NCI-H2107 treated with DMSO at 0.1 percent for 48 hours (cell line): ENCODE data around the gene GPSM1.
A peak's percentile ranks its signal among the peaks of the same experiment; 100 is the strongest.

Experiments used
- DNase-seq: peaks from one replicate; lab custom pipeline; 2025; ENCODE audit not compliant: unreplicated experiment; lab: John Stamatoyannopoulos, UW

GPSM1 gene

DNA sequence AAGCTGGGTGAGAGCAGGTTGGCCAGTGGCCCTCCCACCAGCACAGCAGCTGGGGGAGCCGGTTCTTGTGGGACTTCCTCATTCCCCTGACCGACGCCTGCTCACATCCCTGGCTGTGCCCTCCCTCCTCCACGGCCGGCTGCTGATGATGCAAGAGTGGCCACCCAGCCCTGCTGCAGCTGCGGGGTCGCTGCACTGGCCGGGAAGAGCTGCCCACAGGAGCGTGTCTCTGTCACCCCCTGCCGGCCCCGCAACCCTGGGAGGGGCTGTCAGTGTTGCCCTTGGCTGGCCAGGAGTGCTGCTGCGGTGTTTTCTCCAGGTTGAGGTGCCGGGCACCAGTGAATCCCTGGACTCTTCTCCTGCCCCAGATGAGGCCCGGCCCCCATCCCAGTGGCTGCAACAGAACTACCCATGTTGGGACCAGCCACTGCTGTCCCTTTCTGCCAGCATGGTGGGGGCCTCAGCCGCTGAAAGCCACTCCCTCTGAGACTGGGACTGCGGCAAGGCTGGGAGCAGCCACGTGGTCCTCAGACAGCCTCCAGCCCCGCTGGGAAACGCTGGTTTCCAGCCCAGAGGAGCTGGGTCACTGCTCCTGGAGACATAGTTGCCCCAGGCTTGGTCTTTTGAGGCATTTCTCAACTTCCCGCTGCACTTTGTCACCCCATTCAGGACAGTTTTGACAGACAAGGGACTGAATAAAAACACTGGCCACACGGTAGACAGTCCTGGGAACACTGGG, 45.4 kb downstream of the GPSM1 start:
- no peak for DNase-seq

GRCh38 chr9:136373300-136374182, 46.2 kb downstream of the GPSM1 start, which contains the start of gene CARD9:
Gene CARD9, minus strand, starts transcription at chr9:136373669. Its CDS starts 1,591 bp downstream, at chr9:136372078.
- DNase-seq: no peak

DNA sequence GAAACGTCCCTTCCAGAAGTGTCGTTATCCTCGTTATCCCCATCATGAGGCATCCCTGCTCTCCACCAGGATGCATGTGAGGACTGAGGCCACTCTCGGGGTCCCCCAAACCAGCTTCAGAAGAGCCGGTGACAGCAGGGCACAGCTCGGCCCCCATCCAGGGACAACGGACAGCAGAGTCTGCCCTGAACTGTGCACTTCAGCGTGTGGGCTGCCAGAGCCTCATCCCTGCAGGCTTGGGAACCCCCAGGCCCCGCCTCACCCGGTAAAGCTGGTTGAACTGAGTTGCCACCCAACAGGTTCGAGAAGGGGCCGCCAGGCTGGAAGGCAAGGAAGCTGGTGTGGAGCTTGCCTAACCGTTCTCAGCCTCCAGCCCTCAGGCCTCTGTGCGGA, 46.8 kb downstream of the GPSM1 start:
- DNase-seq: no peak

GRCh38 chr9:136375096-136375495, 47.8 kb downstream of the GPSM1 start:
- DNase-seq: no peak

GRCh38 chr9:136376457-136376856, 49.1 kb downstream of the GPSM1 start:
- no peak for DNase-seq

DNA sequence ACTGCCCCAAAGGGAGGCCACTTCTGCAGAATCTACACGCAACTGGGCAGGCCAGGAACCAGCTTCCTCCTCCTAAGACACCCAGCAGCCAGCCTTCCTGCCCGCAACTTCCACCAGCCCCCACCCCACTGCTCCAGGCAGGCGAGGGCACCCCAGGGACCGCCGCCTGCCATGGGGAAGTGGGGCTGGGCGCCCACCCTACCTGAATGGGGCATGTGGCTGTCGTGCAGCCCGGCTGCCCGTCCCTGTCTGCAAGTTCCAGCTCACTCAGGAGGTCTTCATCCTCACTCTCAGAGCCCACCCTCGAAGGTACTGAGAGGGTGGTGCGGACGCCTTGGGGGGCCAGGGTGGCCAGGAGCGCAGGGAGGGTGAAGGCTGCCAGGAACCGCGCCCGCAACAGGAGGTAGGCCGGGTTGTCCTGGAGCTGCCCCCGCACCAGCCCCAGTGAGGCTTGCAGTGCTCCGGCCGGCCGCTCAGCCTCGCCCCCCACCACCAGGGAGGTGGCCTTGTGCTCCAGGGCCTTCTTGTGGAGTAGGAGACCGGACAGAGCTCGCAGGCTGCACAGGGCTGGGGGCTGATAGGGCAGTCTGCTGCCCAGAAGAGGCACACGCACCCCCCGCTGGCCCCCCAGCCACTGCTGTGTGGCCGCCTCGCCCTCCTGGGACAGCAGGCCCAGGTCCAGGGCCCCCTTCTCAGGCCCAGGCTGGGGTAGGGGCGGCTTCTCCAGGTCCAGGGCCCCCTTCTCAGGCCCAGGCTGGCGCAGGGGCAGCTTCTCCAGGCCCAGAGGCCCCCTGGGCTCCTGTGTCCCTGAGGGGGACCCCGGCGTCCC, 50.2 kb downstream of the GPSM1 start:
- DNase-seq: no peak

DNA sequence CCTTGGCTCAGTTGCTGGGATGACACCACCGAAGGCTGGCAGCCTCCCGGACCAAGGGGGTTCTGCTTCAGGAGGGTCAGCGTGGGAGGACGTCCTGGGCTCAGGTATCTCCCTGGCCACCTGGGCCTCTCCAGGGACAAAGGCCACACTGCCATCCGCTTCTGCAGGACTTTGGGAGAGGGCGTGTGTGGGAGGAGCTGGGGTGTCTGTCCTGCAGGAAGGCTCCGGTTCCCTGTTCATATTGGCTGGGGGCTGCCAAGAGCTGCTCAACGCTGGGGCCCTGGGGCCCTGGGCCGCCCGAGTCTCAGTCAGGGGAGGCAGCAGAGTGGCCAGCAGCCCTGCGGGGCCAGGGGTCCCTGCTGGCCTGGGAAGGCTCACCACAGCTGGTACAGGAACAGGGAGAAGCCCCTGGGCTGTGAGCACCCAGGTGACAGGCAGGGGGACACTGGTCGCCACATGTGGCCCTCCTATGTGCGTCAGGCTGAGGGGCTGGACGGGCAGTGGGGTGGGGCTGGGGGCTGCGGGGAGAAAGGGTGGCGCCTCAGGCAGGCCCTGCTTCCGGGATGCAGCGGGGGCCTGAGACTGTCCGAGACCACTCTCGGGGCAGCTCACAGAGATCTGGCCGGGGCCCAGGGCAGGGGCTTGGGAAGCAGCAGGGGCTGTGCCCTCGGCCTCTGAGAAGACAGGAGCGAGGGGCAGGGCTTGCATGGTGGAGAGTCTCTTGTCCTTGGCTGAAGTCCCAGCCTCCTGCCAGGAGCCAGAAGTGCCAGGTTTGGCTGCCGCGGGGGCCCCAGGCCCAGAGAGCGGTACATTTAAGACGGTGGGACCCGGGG, 51.0 kb downstream of the GPSM1 start:
- no peak for DNase-seq

GRCh38 chr9:136379003-136379287, 51.6 kb downstream of the GPSM1 start:
- no peak for DNase-seq

DNA sequence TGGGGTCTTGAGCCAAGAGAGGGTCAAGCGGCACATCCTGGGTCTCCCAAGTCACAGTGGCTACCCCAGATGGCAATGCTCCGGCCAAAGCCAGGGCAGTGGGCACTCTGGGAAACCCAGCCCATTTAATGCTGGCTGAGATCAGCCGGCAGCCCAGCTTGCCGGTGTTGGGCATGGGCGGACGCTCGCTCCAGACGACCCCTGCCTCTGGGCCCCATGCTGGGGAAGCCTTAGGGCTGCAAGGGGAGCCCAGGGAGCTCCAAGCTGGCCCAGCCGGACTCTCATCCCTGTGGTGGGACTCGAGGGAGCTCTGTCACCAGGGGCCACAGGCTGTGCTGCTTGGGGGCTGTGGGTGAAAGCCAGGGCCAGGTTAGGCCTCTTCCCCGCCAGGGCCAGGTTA, 52.1 kb downstream of the GPSM1 start:
- no peak for DNase-seq

DNA sequence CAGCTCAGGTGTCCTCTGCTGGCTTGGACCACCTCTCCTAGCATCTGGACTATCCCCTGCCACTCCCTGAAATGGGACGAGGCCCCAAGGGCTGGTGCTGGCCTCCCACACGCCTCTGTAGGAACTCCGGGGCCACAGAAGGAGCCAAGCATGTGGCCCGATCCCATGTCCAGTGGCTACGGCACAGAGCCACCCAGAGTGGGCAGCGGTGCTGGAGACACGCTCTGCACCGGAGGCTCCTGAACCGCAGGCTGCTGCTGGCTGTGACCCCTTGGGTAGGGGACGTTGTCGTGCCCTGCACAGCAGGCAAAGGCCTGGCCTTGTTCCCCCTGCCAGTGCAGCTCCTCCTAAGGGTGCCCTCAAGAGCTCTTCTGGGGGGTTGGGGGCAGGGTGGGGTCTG, 52.6 kb downstream of the GPSM1 start:
- DNase-seq: no peak

DNA sequence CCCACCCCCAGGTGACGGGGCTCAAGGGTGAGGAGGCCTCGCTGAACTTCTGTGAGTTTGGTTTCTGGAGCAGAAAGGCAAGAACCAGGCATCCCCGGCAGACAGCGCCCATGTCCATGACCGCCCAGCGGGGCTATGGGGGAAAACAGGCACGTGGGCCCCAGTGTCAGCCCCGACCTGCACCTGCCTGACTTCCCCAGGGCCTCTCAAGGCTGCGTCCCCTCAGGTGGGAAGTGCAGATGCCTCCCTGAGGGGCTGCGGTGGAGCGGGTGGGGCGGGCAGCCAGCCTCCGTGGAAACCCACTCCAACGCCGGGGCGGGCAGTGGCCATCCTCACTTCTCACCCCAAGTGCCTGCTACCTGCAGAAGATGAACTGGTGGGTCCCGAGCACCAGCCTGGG, 53.0 kb downstream of the GPSM1 start:
- DNase-seq: no peak

DNA sequence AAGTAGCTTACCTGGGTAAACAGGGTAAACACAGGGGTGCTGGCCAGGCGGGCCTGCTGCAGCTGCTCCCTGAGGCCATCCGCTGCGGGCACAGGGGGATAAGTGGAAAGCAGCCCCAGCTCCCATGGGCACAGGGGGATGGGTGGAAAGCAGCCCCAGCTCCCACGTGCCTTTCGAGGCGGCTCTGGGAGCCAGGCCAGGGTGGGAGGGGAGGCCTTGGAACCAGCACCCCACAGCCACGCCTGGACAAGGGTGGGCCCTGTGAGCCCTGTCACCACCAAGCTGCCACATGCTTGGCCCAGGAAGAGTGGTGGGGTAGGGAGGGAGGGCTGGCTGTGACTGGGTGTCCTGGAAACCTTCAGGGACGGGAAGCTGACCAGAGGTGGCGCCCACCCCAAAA, 54.0 kb downstream of the GPSM1 start:
- no peak for DNase-seq

- DNase-seq: no peak
Measured at GRCh38 chr9:136381966-136382513, 54.7 kb downstream of the GPSM1 start.

DNA sequence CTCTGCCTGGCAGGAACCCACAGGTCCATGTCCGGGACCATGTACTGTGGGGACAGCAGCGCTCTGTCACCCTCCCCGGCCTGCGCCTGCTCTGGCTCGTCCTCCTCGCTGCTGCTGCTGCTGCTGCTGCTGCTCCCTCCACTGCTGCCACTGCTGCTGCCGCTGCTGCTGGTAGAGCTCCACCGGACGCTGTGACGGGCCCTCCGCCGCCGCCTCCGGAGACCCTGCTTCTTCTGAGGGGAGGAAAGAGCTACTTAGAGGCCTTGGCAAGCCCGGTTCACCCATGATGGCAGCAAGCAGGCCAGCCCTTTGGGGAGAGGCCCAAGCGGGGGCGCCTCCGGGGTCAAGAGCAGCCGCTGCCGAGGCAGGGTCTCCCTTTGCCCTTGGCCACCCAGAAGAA, 56.1 kb downstream of the GPSM1 start:
- no peak for DNase-seq

DNA sequence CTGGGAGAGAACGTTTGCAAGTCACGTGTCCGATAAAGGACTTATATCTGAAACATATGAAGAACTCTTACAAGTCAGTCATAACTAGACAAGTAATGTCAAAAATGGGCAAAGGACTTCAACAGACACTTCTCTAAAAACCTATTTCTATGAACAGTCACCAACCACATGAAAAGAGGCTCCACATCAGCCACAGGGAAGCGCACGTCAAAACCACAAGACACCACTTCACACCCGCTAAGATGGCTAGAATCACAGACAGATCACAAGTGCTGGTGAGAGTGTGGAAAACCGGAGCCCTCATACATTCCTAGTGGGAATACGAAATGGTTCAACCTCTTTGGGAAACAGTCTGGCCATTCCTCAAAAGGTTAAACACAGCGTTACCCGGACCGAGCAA, 57.7 kb downstream of the GPSM1 start:
- DNase-seq: no peak

- DNase-seq: peak; percentile 9
Measured at GRCh38 chr9:136386018-136386417, 58.7 kb downstream of the GPSM1 start.

- no peak for DNase-seq
Measured at GRCh38 chr9:136387217-136387616, 59.9 kb downstream of the GPSM1 start.

DNA sequence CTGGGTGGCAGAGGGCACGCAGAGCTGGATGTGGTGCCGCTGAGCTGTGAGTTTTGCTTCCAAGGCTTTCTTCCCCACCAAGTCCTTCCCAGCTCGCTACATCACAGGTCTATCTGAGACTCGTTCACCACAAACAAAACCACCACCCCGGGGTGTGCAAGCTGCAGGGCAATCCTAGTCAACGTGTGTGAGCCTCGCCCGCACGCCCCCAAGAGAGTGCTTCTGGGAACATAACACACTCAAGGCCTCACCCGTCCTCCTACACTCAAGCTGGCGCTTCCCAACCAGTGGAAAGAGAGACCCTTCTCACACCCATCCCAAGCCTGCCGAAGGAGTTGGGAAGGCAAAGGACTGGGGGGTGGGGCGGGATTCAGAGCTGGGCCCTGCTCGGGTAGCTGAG, 62.1 kb downstream of the GPSM1 start:
- peak; percentile 49 for DNase-seq

DNA sequence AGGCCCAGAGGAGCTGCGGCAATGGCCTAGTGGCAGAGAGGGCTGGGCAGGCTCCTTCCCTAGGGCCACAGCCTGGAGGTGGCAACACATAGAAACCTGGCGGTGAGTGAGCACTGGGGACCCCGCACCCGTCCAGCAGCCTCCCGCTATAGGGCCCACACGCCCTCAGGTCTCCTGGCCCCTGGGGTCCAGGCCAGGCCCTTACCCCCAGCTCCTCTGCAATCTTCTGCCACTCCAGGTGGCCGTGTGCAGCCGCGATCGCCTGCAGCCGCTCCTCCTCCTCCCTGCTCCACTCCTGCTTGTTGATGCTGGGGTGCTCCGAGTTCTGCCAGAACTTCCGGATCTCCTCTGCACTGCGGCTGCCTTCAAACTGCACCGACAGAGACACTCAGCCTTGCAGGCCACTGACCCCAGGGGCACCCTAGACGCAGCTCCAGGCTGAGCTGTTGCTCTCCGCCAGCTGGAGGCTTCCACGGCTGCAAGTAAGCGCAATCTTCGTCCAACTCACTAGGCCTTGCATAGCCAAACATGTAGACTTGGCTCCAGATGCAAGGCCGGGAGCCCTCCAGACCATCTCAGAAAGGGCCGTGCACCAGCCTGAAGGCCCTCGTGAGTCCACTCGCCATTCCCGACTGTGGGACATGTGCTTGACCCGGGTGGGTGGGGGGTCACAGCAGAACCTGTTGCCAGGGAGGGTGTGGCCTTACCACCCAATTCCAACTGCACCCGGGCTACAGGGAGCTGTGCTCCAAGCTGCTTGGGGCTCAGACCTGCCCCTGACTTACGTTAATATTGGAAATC, 64.6 kb downstream of the GPSM1 start:
- no peak for DNase-seq
